22Rv1 (cell line): ENCODE results near the gene TXNRD2.

Source experiments
- ZFX ChIP-seq: fragments of 450-650 bp; IDR thresholded peaks from 2 replicates; pipeline ENCODE4 v1.6.1; 2017; ENCODE audit warnings: antibody characterized with exemption, borderline replicate concordance
- TF ChIP-seq, protein P1 (sequence below): fragments of 450-650 bp; IDR thresholded peaks from 2 replicates; pipeline ENCODE4 v1.5.1; 2017; ENCODE audit warnings: mild to moderate bottlenecking

DNA sequence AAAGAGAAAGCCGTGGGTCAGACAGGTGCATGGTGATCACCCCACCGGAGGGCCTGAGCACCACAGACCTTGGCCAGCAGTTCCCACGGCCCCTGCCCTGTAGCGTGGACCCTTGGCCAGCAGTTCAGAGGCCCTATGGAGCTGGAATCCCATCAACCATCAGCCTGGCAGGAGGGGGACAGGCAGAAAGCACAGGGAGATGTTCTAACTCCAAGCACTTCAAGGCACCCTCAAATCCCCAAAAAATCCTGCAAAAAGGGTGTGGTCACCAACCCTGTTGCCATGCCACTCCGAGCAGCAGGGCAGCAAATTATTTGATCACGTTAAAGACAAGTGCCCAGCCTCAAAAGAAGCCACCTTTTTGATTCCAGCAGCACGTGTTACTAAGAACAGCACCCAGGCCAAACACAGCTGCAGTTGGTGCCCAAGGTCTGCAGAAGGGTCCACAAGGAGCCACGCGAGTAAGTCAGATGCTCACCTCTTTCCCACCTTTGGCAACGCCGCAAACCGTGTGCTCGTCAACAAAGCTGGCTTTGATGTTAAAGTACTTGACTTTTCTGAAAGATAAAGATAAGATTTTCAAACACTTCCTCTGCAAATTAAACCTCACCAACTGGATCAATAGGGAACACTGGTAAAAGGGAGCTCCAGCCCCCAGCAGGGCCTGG is 26.2 kb downstream of the TXNRD2 start:
- TF ChIP-seq, protein P1, sequence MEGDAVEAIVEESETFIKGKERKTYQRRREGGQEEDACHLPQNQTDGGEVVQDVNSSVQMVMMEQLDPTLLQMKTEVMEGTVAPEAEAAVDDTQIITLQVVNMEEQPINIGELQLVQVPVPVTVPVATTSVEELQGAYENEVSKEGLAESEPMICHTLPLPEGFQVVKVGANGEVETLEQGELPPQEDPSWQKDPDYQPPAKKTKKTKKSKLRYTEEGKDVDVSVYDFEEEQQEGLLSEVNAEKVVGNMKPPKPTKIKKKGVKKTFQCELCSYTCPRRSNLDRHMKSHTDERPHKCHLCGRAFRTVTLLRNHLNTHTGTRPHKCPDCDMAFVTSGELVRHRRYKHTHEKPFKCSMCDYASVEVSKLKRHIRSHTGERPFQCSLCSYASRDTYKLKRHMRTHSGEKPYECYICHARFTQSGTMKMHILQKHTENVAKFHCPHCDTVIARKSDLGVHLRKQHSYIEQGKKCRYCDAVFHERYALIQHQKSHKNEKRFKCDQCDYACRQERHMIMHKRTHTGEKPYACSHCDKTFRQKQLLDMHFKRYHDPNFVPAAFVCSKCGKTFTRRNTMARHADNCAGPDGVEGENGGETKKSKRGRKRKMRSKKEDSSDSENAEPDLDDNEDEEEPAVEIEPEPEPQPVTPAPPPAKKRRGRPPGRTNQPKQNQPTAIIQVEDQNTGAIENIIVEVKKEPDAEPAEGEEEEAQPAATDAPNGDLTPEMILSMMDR, result no peak
- no peak for TF ChIP-seq ZFX
